ENCODE results near the gene EIF4E.

DNA sequence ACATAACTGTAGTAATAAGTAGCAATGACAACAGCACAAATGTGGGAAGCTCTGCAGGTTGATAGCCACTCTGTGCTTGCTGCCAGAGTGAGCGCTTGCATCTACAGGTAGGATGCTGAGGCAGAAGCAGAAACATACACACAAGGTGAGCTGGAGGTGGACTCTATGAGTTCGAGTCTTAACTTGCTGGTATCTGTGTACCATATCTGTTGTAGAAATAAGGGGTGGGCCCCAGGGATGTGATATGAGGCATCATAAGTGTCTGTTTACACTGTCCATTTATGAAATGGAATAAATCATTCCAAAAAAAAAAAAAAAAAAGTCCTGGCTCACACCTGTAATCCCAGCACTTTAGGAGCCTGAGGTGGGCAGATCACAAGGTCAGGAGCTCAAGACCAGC lies 32.8 kb upstream of the EIF4E start:
- TF ChIP-seq, protein P1, sequence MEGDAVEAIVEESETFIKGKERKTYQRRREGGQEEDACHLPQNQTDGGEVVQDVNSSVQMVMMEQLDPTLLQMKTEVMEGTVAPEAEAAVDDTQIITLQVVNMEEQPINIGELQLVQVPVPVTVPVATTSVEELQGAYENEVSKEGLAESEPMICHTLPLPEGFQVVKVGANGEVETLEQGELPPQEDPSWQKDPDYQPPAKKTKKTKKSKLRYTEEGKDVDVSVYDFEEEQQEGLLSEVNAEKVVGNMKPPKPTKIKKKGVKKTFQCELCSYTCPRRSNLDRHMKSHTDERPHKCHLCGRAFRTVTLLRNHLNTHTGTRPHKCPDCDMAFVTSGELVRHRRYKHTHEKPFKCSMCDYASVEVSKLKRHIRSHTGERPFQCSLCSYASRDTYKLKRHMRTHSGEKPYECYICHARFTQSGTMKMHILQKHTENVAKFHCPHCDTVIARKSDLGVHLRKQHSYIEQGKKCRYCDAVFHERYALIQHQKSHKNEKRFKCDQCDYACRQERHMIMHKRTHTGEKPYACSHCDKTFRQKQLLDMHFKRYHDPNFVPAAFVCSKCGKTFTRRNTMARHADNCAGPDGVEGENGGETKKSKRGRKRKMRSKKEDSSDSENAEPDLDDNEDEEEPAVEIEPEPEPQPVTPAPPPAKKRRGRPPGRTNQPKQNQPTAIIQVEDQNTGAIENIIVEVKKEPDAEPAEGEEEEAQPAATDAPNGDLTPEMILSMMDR (conservative IDR thresholded peaks at IDR 0.05; ENCODE audit: low read depth, low read length): no peak
- TF ChIP-seq MAFK (IDR thresholded peaks at IDR 0.05; ENCODE audit: low read depth, low read length): no peak
- no peak for TF ChIP-seq POLR2A (IDR thresholded peaks at IDR 0.05; ENCODE audit: low read depth, low read length)
- TF ChIP-seq, protein P2, sequence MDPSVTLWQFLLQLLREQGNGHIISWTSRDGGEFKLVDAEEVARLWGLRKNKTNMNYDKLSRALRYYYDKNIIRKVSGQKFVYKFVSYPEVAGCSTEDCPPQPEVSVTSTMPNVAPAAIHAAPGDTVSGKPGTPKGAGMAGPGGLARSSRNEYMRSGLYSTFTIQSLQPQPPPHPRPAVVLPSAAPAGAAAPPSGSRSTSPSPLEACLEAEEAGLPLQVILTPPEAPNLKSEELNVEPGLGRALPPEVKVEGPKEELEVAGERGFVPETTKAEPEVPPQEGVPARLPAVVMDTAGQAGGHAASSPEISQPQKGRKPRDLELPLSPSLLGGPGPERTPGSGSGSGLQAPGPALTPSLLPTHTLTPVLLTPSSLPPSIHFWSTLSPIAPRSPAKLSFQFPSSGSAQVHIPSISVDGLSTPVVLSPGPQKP (IDR thresholded peaks at IDR 0.05; ENCODE audit: borderline replicate concordance, low read depth, low read length): no peak
- TF ChIP-seq RFX5 (IDR thresholded peaks at IDR 0.05; ENCODE audit: low read depth, low read length): no peak
- no peak for TF ChIP-seq RAD21 (IDR thresholded peaks at IDR 0.05; ENCODE audit: low read length)
- no peak for TF ChIP-seq CEBPB (IDR thresholded peaks at IDR 0.05; ENCODE audit: low read depth, low read length)

All from IMR-90 (cell line).